Measurements from ENCODE around the gene MATK.

The MATK gene

GRCh38 chr19:3743486-3743885 is 42.7 kb downstream of the MATK start:
- peak; percentile 33 for DNase-seq

GRCh38 chr19:3740431-3740830 is 45.8 kb downstream of the MATK start:
- no peak for DNase-seq

- DNase-seq, result no peak
These were observed 47.5 kb downstream of the MATK start for GRCh38 chr19:3738477-3739220.

GRCh38 chr19:3737487-3738205 is 48.5 kb downstream of the MATK start:
- DNase-seq, result no peak

- DNase-seq, result no peak
These were observed 50.0 kb downstream of the MATK start for GRCh38 chr19:3736106-3736724.

- no peak for DNase-seq
These were observed 51.9 kb downstream of the MATK start for GRCh38 chr19:3734310-3734600.

- DNase-seq, result no peak
These were observed 52.5 kb downstream of the MATK start for GRCh38 chr19:3733549-3734309.

GRCh38 chr19:3732108-3732507 is 54.1 kb downstream of the MATK start:
- no peak for DNase-seq

GRCh38 chr19:3730457-3730958 is 55.7 kb downstream of the MATK start:
- DNase-seq, result no peak

Data from DMS53 (cell line).